Middle frontal gyrus (tissue), 1 donor: ENCODE results near the gene RTN4IP1.
"Not testable (repeated sequence)": the region's sequence is repeated elsewhere in the genome, so short reads cannot be mapped to it uniquely, and the experiment has no call there.

Experiments used
- DNase-seq: peaks from one replicate; pipeline ENCODE4 v3.0.0-alpha.2; 2015; ENCODE audit warnings: low spot score; ENCODE audit errors: extremely low spot score

Gene RTN4IP1

GRCh38 chr6:106581468-106581867 is 47.8 kb downstream of the RTN4IP1 start:
- no peak for DNase-seq

DNA sequence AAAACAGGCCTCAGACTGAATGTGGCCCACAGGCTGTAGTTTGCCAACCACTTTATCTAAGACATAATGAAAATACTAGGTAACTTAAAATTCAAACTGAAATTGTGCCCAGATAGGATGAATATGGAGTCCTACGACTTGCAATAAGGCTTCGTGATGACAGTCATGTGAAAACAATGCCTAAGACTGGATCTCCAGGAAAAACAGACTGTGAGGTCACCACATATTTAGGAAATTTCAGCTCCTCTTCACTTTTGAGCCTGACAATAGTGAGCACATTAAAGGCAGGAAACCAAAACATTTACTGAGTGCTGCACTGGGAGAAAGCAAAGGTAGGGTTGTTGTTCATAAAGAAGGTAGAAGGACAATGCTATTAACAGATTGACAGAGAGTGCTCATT is 50.0 kb downstream of the RTN4IP1 start:
- DNase-seq: no peak

DNA sequence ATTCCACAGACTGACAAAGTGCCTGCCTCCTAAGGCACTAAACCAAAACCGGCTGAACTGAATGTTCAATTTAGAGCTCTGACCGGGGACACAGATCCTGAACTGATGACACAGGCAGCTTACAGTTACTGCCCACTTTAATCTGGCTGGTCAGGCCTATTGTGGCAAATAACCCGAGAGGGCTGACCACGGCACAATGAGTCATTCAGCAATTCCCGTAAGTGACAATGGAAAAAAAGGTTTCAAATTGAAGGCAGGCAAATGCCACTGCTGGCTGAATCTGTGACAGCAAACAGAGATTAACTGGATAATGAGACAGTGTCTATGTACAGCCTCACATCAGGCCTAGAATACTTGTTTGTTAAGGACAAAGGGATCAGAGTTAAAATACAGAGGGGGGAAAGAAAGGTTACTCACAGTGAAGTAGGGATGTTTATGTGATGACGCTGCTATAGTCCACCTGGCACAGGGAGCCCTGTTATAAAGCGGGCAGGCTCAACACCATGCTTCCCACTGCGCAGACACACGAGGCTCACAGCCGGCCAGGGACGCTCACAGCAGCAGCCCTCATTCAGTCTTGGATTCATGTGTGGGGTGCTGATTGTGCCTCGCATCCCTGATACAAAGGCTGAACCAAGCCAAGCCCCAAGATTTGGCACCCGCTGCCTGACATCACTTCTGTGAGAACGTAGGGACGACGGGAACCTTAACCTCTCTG is 54.4 kb downstream of the RTN4IP1 start:
- DNase-seq: no peak

DNA sequence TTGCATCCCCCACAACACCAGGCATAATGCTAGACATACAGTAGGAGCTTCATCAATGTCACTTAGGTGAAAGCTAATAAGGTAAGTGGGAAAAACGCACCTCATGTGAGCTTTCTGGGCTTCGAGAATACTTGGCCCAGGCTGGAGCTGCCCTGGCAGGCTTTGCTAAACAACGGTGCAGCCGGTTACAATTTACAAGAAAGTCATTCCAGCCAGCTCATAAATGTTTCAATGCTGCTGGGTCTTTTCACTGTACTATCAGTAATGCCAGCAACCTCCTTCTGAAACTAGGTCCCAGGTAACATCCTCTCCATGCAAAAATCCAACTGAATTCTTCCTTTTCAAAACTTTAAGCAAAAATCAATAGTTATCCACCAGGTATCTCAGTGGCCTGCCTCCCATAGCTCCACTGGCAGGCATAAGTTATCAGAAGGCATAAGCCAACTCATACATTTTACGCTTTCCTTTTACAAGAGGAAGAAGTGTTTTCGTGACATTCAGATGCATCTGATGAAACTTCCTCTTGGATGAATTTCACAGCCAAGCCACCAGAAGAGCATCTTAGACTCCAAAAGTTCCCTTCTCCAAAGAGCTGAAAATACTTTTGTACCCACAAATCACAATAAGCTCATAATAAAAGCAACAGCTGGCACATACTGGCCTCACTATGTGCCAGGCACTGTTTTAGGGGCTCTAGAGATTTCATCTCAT is 56.3 kb downstream of the RTN4IP1 start:
- DNase-seq: no peak

GRCh38 chr6:106572436-106572835 is 56.9 kb downstream of the RTN4IP1 start:
- no peak for DNase-seq

GRCh38 chr6:106569428-106569827 is 59.9 kb downstream of the RTN4IP1 start:
- DNase-seq: no peak

- no peak for DNase-seq
Observed at GRCh38 chr6:106568530-106568929, 60.8 kb downstream of the RTN4IP1 start.

GRCh38 chr6:106564476-106564875 is 64.8 kb downstream of the RTN4IP1 start:
- no peak for DNase-seq

DNA sequence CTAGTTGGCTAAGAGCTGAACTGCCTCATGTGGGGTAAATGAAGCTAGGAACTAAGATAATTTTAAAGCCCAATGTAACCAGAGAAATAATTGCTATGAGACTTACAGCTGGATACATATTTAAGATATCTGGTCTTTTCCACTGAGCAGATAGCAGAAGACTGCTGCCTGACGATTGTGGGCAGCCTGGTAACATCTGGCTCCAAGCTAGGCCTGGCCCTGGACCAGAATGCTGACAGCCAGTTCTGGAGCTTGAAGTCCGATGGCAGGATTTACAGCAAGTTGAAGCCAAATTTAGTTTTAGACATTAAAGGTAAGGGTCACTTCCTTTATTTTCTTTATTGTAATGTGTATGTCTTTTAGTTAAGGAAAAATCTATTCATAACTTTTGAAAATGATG is 65.7 kb downstream of the RTN4IP1 start:
- no peak for DNase-seq

- no peak for DNase-seq
Observed at GRCh38 chr6:106561686-106562405, 67.5 kb downstream of the RTN4IP1 start.

- DNase-seq: no peak
Observed at GRCh38 chr6:106560996-106561685, 68.2 kb downstream of the RTN4IP1 start.

DNA sequence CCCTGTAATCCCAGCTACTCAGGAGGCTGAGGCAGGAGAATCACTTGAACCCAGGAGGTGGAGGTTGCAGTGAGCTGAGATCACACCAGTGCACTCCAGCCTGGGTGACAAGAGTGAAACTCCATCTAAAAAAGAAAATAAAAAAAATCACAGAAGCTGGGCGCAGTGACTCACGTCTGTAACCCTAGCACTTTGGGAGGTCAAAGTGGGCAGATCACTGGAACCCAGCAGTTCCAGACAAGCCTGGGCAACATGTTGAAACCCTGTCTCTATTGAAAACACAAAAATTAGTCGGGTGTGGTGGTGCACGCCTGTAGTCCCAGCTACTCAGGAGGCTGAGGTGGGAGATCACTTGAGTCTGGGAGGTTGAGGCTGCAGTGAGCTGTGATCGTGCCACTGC is 69.6 kb downstream of the RTN4IP1 start:
- DNase-seq: not testable (repeated sequence)

- DNase-seq: no peak
Observed at GRCh38 chr6:106558364-106558763, 70.9 kb downstream of the RTN4IP1 start.

GRCh38 chr6:106557837-106558236 is 71.5 kb downstream of the RTN4IP1 start:
- DNase-seq: no peak

- no peak for DNase-seq
Observed at GRCh38 chr6:106556368-106556960, 72.8 kb downstream of the RTN4IP1 start.

GRCh38 chr6:106555767-106556166 is 73.5 kb downstream of the RTN4IP1 start:
- no peak for DNase-seq

DNA sequence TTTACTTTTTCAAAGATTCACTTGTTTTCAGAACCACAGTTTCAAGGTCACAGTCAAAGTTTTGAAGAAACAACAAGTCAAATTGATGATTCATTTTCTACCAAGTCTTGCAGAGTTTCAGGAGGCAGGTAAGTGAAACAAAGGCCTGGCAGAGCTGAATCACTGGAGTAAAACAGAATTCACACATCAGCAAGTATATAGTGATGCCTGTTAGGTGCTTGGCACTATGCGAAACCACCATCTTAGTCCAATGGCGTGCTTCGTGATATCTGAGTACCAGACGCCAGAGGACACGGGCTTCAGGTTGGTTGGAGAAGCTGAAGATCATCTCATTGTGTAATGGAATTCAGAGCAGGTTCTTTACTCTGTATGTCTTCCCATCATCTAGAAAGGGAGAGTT is 75.9 kb downstream of the RTN4IP1 start:
- DNase-seq: no peak

DNA sequence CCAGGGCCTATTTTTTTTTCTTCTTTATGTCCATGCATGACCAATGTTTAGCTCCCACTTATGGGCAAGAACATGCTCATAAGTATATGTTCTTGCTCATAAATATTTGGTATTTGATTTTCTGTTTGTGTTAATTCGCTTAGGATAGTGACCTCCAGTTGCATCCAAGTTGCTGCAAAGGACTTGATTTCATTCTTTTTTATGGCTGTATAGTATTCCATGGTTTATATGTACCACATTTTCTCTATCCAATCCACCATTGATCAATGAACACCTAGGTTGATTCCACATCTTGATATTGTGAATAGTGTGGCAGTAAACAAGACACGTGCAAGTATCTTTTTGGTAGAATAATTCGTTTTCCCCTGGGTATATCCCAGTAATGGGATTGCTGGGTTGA is 78.1 kb downstream of the RTN4IP1 start:
- DNase-seq: no peak

- no peak for DNase-seq
Observed at GRCh38 chr6:106549521-106549920, 79.8 kb downstream of the RTN4IP1 start.

DNA sequence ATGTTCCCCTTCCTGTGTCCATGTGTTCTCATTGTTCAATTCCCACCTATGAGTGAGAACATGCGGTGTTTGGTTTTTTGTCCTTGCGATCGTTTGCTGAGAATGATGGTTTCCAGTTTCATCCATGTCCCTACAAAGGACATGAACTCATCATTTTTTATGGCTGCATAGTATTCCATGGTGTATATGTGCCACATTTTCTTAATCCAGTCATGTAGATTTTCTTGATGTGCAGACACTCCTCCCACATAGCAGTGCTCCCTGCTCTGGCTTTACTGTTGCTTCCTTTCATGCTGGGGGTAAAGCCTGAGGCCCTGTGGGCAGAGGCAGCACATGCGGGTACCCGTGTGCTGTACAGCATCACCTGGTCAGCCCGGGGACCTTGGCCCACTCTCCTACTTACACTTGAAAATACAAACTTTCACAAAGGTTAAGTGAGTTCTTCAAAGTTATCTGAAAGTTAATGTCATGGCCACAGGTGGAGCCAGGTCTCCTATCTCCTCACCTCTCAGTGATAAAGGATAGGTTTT is 80.3 kb downstream of the RTN4IP1 start:
- DNase-seq: not testable (repeated sequence)
